GM12878 (cell line): ENCODE data around the gene MRPL32. TPM values are rescaled to one million over a fixed set of nuclear protein-coding genes. Genes with fewer than 3 reads are reported as not detected.

Experiments
- BCL11A ChIP-seq: IDR thresholded peaks from 2 replicates; pipeline ENCODE4 v1.6.1; 2011; ENCODE audit warnings: low read depth, low read length
- BCL3 ChIP-seq: IDR thresholded peaks from 2 replicates; pipeline ENCODE4 v1.6.1; 2011; ENCODE audit warnings: borderline replicate concordance, low read depth, mild to moderate bottlenecking, moderate library complexity, low read length; ENCODE audit not compliant: insufficient read depth, poor library complexity, severe bottlenecking
- CBFB ChIP-seq: IDR thresholded peaks from 2 replicates; pipeline ENCODE4 v1.6.1; 2016; ENCODE audit warnings: antibody characterized with exemption, low read depth
- CREB1 ChIP-seq: IDR thresholded peaks from 2 replicates; pipeline ENCODE4 v1.6.1; 2012; ENCODE audit warnings: low read depth, mild to moderate bottlenecking, inconsistent platforms
- EP300 ChIP-seq, 2 experiments: fragments of 150-350 bp in 1 of 2; IDR thresholded peaks; 2 replicates each; pipeline ENCODE4 v1.6.1; 2011 to 2012; ENCODE audit warnings: low read depth in 2 of 2, low read length in 2 of 2, borderline replicate concordance in 1 of 2, improper control_type of control experiment in 1 of 2, inconsistent platforms in 1 of 2; ENCODE audit not compliant: control insufficient read depth in 1 of 2
- HDAC6 ChIP-seq: fragments of 200-600 bp; sonication (generic); IDR thresholded peaks from one replicate; pipeline ENCODE4 v1.8.0; 2017; ENCODE audit warnings: antibody characterized with exemption; ENCODE audit not compliant: unreplicated experiment
- IKZF1 ChIP-seq: fragments of 450-650 bp; conservative IDR thresholded peaks from 2 replicates; pipeline ENCODE4 v1.6.1; 2017; ENCODE audit warnings: antibody characterized with exemption, mild to moderate bottlenecking
- IKZF2 ChIP-seq, 2 experiments: fragments of 450-650 bp; IDR thresholded peaks; 2 replicates each; pipeline ENCODE4 v1.6.1; 2017; ENCODE audit warnings: mild to moderate bottlenecking in 2 of 2, moderate library complexity in 2 of 2
- MYC ChIP-seq: IDR thresholded peaks from 2 replicates; pipeline ENCODE4 v1.6.1; 2011; ENCODE audit warnings: mild to moderate bottlenecking, low read length, moderate library complexity, inconsistent platforms; ENCODE audit not compliant: insufficient read depth, insufficient replicate concordance, insufficient read length, severe bottlenecking
- PAX8 ChIP-seq: fragments of 450-650 bp; IDR thresholded peaks from 2 replicates; pipeline ENCODE4 v1.6.1; 2017; ENCODE audit warnings: mild to moderate bottlenecking, moderate library complexity
- PKNOX1 ChIP-seq: fragments of 450-650 bp; IDR thresholded peaks from 2 replicates; pipeline ENCODE4 v1.6.1; 2016; ENCODE audit warnings: mild to moderate bottlenecking
- SMAD1 ChIP-seq: fragments of 450-650 bp; IDR thresholded peaks from 2 replicates; pipeline ENCODE4 v1.6.1; 2018; ENCODE audit warnings: mild to moderate bottlenecking, low read depth; ENCODE audit not compliant: partially characterized antibody
- SRF ChIP-seq, 2 experiments: IDR thresholded peaks; 2 replicates each; pipeline ENCODE4 v1.6.1; 2011; ENCODE audit warnings: low read depth in 2 of 2, low read length in 2 of 2, mild to moderate bottlenecking in 1 of 2, moderate library complexity in 1 of 2
- STAT1 ChIP-seq: fragments of 450-650 bp; conservative IDR thresholded peaks from 2 replicates; pipeline ENCODE4 v1.6.1; 2014; ENCODE audit warnings: antibody characterized with exemption, mild to moderate bottlenecking
- ZBTB40 ChIP-seq: fragments of 450-650 bp; IDR thresholded peaks from 2 replicates; pipeline ENCODE4 v1.6.1; 2016; ENCODE audit warnings: mild to moderate bottlenecking, moderate library complexity, borderline replicate concordance
- polyA plus RNA-seq, 11 experiments: library from polyadenylated mRNA; depleted of rRNA in 4 of 11; unstranded in 6 of 11; stranded (reverse) in 5 of 11; fragments of >200 nt; fragmentation: Nextera tagmentation in 4 of 11; fragmentation: Illumina TruSeq in 1 of 11; extraction: Ambion mirVana in 4 of 11; extraction: Trizol in 1 of 11; gene quantifications; 1 replicate in 1 of 11; 2 replicates in 10 of 11; pipeline versions ENCODE4 v1.2.1 to v1.2.3, GENCODE V29; 2011 to 2016; ENCODE audit warnings: inconsistent platforms in 2 of 11, missing spikeins in 2 of 11, low read depth in 1 of 11
- total RNA-seq, 4 experiments: library from RNA; depleted of rRNA in 3 of 4; stranded (reverse); fragments of >200 nt in 3 of 4; fragmentation: Illumina TruSeq in 1 of 4; extraction: Trizol in 1 of 4; gene quantifications; 2 replicates each; pipeline versions ENCODE4 v1.2.1 to v1.2.3, GENCODE V29; 2013 to 2021
- TF ChIP-seq, protein P1 (sequence below): fragments of 450-650 bp; IDR thresholded peaks from 2 replicates; pipeline ENCODE4 v1.6.1; 2016; ENCODE audit warnings: mild to moderate bottlenecking
- TF ChIP-seq, protein P2 (sequence below): IDR thresholded peaks from 2 replicates; pipeline ENCODE4 v1.6.1; 2012; ENCODE audit warnings: low read length, inconsistent platforms

MRPL32 gene
- total and polyA plus RNA-seq, 10 of the 15 experiments (the other 5 are each of a cell fraction or from before 2014, with no cell fraction given): 65.3 to 339 (median 112) TPM

GRCh38 chr7:42939457-42940240 lies 7.5 kb downstream of the MRPL32 start (continued):
- TF ChIP-seq, protein P1, sequence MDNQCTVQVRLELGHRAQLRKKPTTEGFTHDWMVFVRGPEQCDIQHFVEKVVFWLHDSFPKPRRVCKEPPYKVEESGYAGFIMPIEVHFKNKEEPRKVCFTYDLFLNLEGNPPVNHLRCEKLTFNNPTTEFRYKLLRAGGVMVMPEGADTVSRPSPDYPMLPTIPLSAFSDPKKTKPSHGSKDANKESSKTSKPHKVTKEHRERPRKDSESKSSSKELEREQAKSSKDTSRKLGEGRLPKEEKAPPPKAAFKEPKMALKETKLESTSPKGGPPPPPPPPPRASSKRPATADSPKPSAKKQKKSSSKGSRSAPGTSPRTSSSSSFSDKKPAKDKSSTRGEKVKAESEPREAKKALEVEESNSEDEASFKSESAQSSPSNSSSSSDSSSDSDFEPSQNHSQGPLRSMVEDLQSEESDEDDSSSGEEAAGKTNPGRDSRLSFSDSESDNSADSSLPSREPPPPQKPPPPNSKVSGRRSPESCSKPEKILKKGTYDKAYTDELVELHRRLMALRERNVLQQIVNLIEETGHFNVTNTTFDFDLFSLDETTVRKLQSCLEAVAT: no peak
- TF ChIP-seq CBFB: no peak
- TF ChIP-seq EP300 (IDR thresholded peaks at IDR 0.05; ENCODE audit: borderline replicate concordance in 1 of 2, control insufficient read depth in 1 of 2, low read depth in 2 of 2, low read length in 2 of 2): peak in 1 of 2 experiments; percentile 15; a peak in 1 of 4 replicates
- no peak for TF ChIP-seq SMAD1
- TF ChIP-seq PKNOX1: no peak
- TF ChIP-seq PAX8: no peak
- TF ChIP-seq MYC: no peak
- TF ChIP-seq STAT1: no peak
- peak; percentile 46 to 58; a peak in 3 of 4 replicates for TF ChIP-seq IKZF2 (IDR thresholded peaks at IDR 0.05)
- TF ChIP-seq ZBTB40: no peak
- no peak for TF ChIP-seq HDAC6
- no peak for TF ChIP-seq CREB1
- TF ChIP-seq, protein P2, sequence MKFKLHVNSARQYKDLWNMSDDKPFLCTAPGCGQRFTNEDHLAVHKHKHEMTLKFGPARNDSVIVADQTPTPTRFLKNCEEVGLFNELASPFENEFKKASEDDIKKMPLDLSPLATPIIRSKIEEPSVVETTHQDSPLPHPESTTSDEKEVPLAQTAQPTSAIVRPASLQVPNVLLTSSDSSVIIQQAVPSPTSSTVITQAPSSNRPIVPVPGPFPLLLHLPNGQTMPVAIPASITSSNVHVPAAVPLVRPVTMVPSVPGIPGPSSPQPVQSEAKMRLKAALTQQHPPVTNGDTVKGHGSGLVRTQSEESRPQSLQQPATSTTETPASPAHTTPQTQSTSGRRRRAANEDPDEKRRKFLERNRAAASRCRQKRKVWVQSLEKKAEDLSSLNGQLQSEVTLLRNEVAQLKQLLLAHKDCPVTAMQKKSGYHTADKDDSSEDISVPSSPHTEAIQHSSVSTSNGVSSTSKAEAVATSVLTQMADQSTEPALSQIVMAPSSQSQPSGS: no peak
- no peak for TF ChIP-seq BCL3
- no peak for TF ChIP-seq SRF (IDR thresholded peaks at IDR 0.05; ENCODE audit: low read depth in 2 of 2, low read length in 2 of 2)
- TF ChIP-seq BCL11A: no peak
- TF ChIP-seq IKZF1: peak; percentile 54; the same call in 1 of the 2 replicates
